Aorta (tissue), 5 donors: ENCODE measurements around the gene PDZD7. TPM values are rescaled to one million over a fixed set of nuclear protein-coding genes. Genes with fewer than 3 reads are reported as not detected.
"Not testable (repeated sequence)": the region's sequence is repeated elsewhere in the genome, so short reads cannot be mapped to it uniquely, and the experiment has no call there.

Experiments used
- ATAC-seq: fragments of 200-7000 bp; cut with Tn5 transposase; one replicate; pipeline ENCODE4 v1.9.1; 2022; ENCODE audit warnings: moderate library complexity; ENCODE audit not compliant: low FRiP score
- DNase-seq, 2 donors: peaks; one replicate each; pipeline ENCODE4 v3.0.0-alpha.2; 2020
- H3K27ac ChIP-seq, 2 donors: one replicate each; pipeline ENCODE4 v1.5.1; 2013; ENCODE audit warnings: low read length in 2 of 2, mild to moderate bottlenecking in 2 of 2, moderate library complexity in 2 of 2, control low read depth in 1 of 2, inconsistent platforms in 1 of 2, low read depth in 1 of 2
- H3K27me3 ChIP-seq, 2 donors: one replicate each; pipeline ENCODE4 v1.6.1; 2013; ENCODE audit warnings: control low read depth in 1 of 2, low read length in 1 of 2, mild to moderate bottlenecking in 1 of 2, moderate library complexity in 1 of 2; ENCODE audit not compliant: insufficient read depth in 2 of 2, control insufficient read depth in 1 of 2
- H3K36me3 ChIP-seq, 2 donors: one replicate each; pipeline ENCODE4 v1.6.1; 2013; ENCODE audit warnings: control low read depth in 1 of 2, low read length in 1 of 2, mild to moderate bottlenecking in 1 of 2; ENCODE audit not compliant: insufficient read depth in 2 of 2, control insufficient read depth in 1 of 2
- H3K4me1 ChIP-seq, 2 donors: one replicate each; pipeline ENCODE4 v1.6.1; 2013; ENCODE audit warnings: low read length in 2 of 2, control low read depth in 1 of 2, mild to moderate bottlenecking in 1 of 2, moderate library complexity in 1 of 2; ENCODE audit not compliant: insufficient read depth in 2 of 2, control insufficient read depth in 1 of 2
- H3K4me3 ChIP-seq, 2 donors: one replicate each; pipeline ENCODE4 v1.5.1; 2013; ENCODE audit warnings: low read length in 2 of 2, control low read depth in 1 of 2, mild to moderate bottlenecking in 1 of 2
- H3K9me3 ChIP-seq: one replicate; pipeline ENCODE4 v1.6.1; 2013; ENCODE audit warnings: mild to moderate bottlenecking, low read length; ENCODE audit not compliant: control insufficient read depth
- WGBS, 2 donors: extraction: QIAGEN DNeasy Blood & Tissue Kit; methylation state at CpG; one replicate each; pipeline ENCODE4 v1.1.7; 2013; 5-methylcytosine and 5-hydroxymethylcytosine counted together
- intact Hi-C, 2 donors: fragments of 100-400 bp; cut with DNase I; formaldehyde crosslinking; loops; one replicate each; pipeline versions ENCODE4 v1.14.2 to v1.15.0; 2022
- polyA plus RNA-seq, 2 donors: library from polyadenylated mRNA; stranded (reverse); fragments of 200-250 nt; gene quantifications; one replicate each; pipeline ENCODE4 v1.2.3, GENCODE V29; 2013
- total RNA-seq, 2 donors: library from RNA; stranded (reverse); fragmentation: NEBNext Ultra II Directional; extraction: Animal tissue kit (Norgen Biotek cat#: 25700); gene quantifications; one replicate each; pipeline ENCODE4 v1.2.1, GENCODE V29; 2021
- donor health status: healthy with polysubstance abuse.
- donor health status: Bipolar disorder and iron deficiency.
- donor health status: DM: no; HTN: no; CAD: no.
- donor health status: DM: no; HTN: no; CAD: no.
- donor health status: DM: yes; HTN: yes; CAD: no.

PDZD7 gene
- total and polyA plus RNA-seq, 4 donors: 0.97 to 3.9 (median 1.3) TPM

DNA sequence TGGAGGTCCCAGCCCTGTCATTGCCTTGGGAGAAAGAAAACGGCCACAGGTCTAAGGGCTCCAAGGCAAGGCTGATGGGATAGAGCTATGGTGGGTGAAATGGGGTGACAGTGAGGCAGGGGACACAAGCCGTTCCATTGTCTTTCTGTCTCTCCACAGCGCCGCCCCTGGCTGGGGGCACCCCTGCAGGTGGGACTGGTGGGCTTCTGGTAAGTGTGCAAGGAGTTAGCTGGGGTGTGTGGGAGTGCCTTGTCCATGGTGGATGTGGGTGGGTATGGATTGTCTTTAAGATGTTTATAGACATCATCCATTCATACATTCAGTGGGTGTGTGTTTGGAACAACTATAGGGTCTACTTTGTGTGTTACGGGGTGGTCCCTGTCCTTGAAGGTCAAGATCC, 7.6 kb upstream of the PDZD7 start:
- intact Hi-C loops: no loop called here

GRCh38 chr10:101036726-101037125, 5.8 kb upstream of the PDZD7 start:
- Histone ChIP-seq H3K9me3 (no peaks in the 10 kb centered on the region), H3K27ac (no peak overlapping the region), H3K4me1 (no peaks in the 10 kb centered on the region), H3K4me3 (no peak overlapping the region), H3K27me3 (no peaks in the 10 kb centered on the region), H3K36me3 (peaks cover 7 to 13% of the 10 kb centered on the region in 2 donors)
- WGBS, 2 donors: 78 to 84% methylated on average over 7 of the region's 7 CpGs
- ATAC-seq (no peak), DNase-seq (peak in 1 of 2 donors; percentile 38)
- intact Hi-C loops: no loop called here

More for the DNA sequence above, 7.6 kb upstream of the PDZD7 start:
- H3K4me1 ChIP-seq: no peaks in the 10 kb centered on the region
- peaks cover 7 to 13% of the 10 kb centered on the region in 2 donors for H3K36me3 ChIP-seq
- no peak overlapping the region for H3K27ac ChIP-seq
- ATAC-seq (no peak), DNase-seq (peak in 1 of 2 donors; percentile 51)
- 53 to 57% methylated on average over 5 of the region's 5 CpGs for WGBS, 2 donors
- H3K4me3 ChIP-seq: no peak overlapping the region
- no peaks in the 10 kb centered on the region for H3K9me3 ChIP-seq
- no peaks in the 10 kb centered on the region for H3K27me3 ChIP-seq

GRCh38 chr10:101035916-101036702, 5.2 kb upstream of the PDZD7 start:
- H3K9me3 ChIP-seq: no peaks in the 10 kb centered on the region
- peak in 1 of 2 donors; percentile 71 for DNase-seq
- H3K27me3 ChIP-seq: no peaks in the 10 kb centered on the region
- H3K4me1 ChIP-seq: no peaks in the 10 kb centered on the region
- intact Hi-C loops: no loop called here
- no peak for ATAC-seq
- H3K4me3 ChIP-seq: no peak overlapping the region
- H3K27ac ChIP-seq: no peak overlapping the region
- H3K36me3 ChIP-seq: peaks cover 7 to 13% of the 10 kb centered on the region in 2 donors
- 79 to 80% methylated on average over 10 of the region's 10 CpGs for WGBS, 2 donors

DNA sequence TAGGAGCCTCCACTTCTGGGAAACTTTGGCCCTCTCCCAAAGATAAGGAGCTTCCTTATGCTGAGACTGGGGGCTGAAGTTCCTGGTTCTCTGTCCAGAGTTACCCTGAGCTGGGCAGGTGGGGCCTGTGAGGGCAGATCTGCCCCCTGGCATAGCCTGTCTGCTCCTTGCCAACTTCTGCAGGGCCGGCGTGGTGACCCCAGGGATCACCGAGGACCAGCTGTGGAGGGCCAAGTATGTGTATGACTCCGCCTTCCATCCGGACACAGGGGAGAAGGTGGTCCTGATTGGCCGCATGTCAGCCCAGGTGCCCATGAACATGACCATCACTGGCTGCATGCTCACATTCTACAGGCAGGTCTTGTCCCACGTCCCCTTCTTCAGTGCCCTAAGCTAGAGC, 4.4 kb upstream of the PDZD7 start:
- H3K4me1 ChIP-seq: no peaks in the 10 kb centered on the region
- peak in 1 of 2 donors; percentile 32 for DNase-seq
- ATAC-seq: no peak
- WGBS, 2 donors: 77 to 84% methylated on average over 7 of the region's 7 CpGs
- no peak overlapping the region for H3K4me3 ChIP-seq
- H3K36me3 ChIP-seq: peaks cover 7 to 13% of the 10 kb centered on the region in 2 donors
- H3K27ac ChIP-seq: no peak overlapping the region
- H3K27me3 ChIP-seq: no peaks in the 10 kb centered on the region
- H3K9me3 ChIP-seq: no peaks in the 10 kb centered on the region
- intact Hi-C loops: no loop called here

- not testable (repeated sequence) for ATAC-seq, H3K27me3 ChIP-seq, DNase-seq, H3K4me3 ChIP-seq, H3K9me3 ChIP-seq, H3K27ac ChIP-seq, H3K4me1 ChIP-seq
- WGBS, 2 donors: 86 to 91% methylated on average over 4 of the region's 4 CpGs
- intact Hi-C loops: loop anchor here in 1 of 2 donors (5.0 kb wide), 3 partner anchors 33 to 122 kb away; partner anchors contain the start of genes LZTS2 and SLF2
- H3K36me3 ChIP-seq: peaks cover 7 to 13% of the 10 kb centered on the region in 2 donors
Observed at GRCh38 chr10:101034404-101034803, 3.5 kb upstream of the PDZD7 start.

DNA sequence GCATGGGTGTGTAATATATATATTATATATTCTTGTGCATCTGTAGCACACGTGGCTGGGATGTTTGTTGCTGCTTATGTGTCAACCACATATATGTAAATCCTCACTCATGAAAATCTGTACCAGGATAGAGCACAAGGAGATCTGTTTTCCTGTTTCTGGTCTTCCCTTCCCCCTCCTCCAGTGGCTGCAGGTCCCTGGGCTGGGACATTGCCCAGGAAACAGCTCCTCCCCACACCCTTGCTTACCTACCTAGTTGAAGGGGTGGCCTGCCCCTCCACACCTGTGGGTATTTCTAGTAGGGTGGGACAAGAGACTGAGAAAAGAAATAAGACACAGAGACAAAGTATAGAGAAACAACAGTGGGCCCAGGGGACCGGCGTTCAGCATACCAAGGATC, 2.3 kb upstream of the PDZD7 start:
- Histone ChIP-seq H3K27ac (no peak overlapping the region), H3K36me3 (peaks cover 4 to 11% of the 10 kb centered on the region in 2 donors), H3K9me3 (no peaks in the 10 kb centered on the region), H3K4me3 (peak overlapping the region in 1 of 2 donors; percentile 60), H3K4me1 (no peaks in the 10 kb centered on the region), H3K27me3 (no peaks in the 10 kb centered on the region)
- 49 to 52% methylated on average over 3 of the region's 3 CpGs for WGBS, 2 donors
- ATAC-seq (no peak), DNase-seq (no peak)
- intact Hi-C loops: loop anchor here in 1 of 2 donors (5.0 kb wide), 3 partner anchors 34 to 121 kb away; partner anchors contain the start of genes LZTS2 and SLF2

GRCh38 chr10:101032637-101033224, 1.8 kb upstream of the PDZD7 start:
- Histone ChIP-seq H3K4me3 (peak overlapping the region; percentile 20 to 60), H3K27ac (peak overlapping the region; percentile 57 to 86), H3K36me3 (peaks cover 4 to 11% of the 10 kb centered on the region in 2 donors), H3K4me1 (no peaks in the 10 kb centered on the region), H3K9me3 (no peaks in the 10 kb centered on the region), H3K27me3 (no peaks in the 10 kb centered on the region)
- intact Hi-C loops: loop anchor here in 1 of 2 donors (5.0 kb wide), 3 partner anchors 35 to 120 kb away; partner anchors contain the start of genes LZTS2 and SLF2
- ATAC-seq: peak; percentile 64
- WGBS, 2 donors: 0 to 1% methylated on average over 6 of the region's 6 CpGs
- DNase-seq: peak in 1 of 2 donors; percentile 85

GRCh38 chr10:101031796-101032636, 1.1 kb upstream of the PDZD7 start:
- peak overlapping the region; percentile 20 to 60 for H3K4me3 ChIP-seq
- DNase-seq (peak; percentile 94 to 95), ATAC-seq (peak; percentile 89)
- no peaks in the 10 kb centered on the region for H3K27me3 ChIP-seq
- peaks cover 0 to 9% of the 10 kb centered on the region in 2 donors for H3K36me3 ChIP-seq
- intact Hi-C loops: loop anchor here in 1 of 2 donors (5.0 kb wide), 3 partner anchors 35 to 120 kb away; partner anchors contain the start of genes LZTS2 and SLF2
- no peaks in the 10 kb centered on the region for H3K9me3 ChIP-seq
- WGBS, 2 donors: 0% methylated on average over 39 to 47 of the region's 47 CpGs
- H3K4me1 ChIP-seq: no peaks in the 10 kb centered on the region
- peak overlapping the region; percentile 57 to 86 for H3K27ac ChIP-seq
